ENCODE measurements around the gene LITAFD.
"Not testable (repeated sequence)": the region's sequence is repeated elsewhere in the genome, so short reads cannot be mapped to it uniquely, and the experiment has no call there.

Gene LITAFD

GRCh38 chr16:8872967-8873865, 8.9 kb upstream of the LITAFD start:
- DNase-seq (ENCODE audit: low read depth, low spot score), result no peak

GRCh38 chr16:8873866-8874195, 8.3 kb upstream of the LITAFD start:
- DNase-seq (ENCODE audit: low read depth, low spot score), result not testable (repeated sequence)

GRCh38 chr16:8874388-8874787, 7.8 kb upstream of the LITAFD start:
- no peak for DNase-seq (ENCODE audit: low read depth, low spot score)

- not testable (repeated sequence) for DNase-seq (ENCODE audit: low read depth, low spot score)
Observed at GRCh38 chr16:8875317-8875716, 6.8 kb upstream of the LITAFD start.

GRCh38 chr16:8877894-8878522, 4.1 kb upstream of the LITAFD start:
- no peak for DNase-seq (ENCODE audit: low read depth, low spot score)

- no peak for DNase-seq (ENCODE audit: low read depth, low spot score)
Observed at GRCh38 chr16:8878523-8878911, 3.6 kb upstream of the LITAFD start.

GRCh38 chr16:8880839-8881510, 1.2 kb upstream of the LITAFD start:
- DNase-seq (ENCODE audit: low read depth, low spot score), result no peak

GRCh38 chr16:8882725-8883377, 700 bp downstream of the LITAFD start:
- no peak for DNase-seq (ENCODE audit: low read depth, low spot score)

- DNase-seq (ENCODE audit: low read depth, low spot score), result no peak
Observed at GRCh38 chr16:8885674-8886592, 3.8 kb downstream of the LITAFD start.

- no peak for DNase-seq (ENCODE audit: low read depth, low spot score)
Observed at GRCh38 chr16:8886593-8887430, 4.7 kb downstream of the LITAFD start.

GRCh38 chr16:8887431-8887765, 5.2 kb downstream of the LITAFD start:
- no peak for DNase-seq (ENCODE audit: low read depth, low spot score)

- no peak for DNase-seq (ENCODE audit: low read depth, low spot score)
Observed at GRCh38 chr16:8887952-8888560, 5.9 kb downstream of the LITAFD start.

- DNase-seq (ENCODE audit: low read depth, low spot score), result no peak
Observed at GRCh38 chr16:8888951-8889892, 7.1 kb downstream of the LITAFD start.

- DNase-seq (ENCODE audit: low read depth, low spot score), result no peak
Observed at GRCh38 chr16:8889893-8890548, 7.9 kb downstream of the LITAFD start.

- DNase-seq (ENCODE audit: low read depth, low spot score), result no peak
Observed at GRCh38 chr16:8890549-8890921, 8.4 kb downstream of the LITAFD start.

- DNase-seq (ENCODE audit: low read depth, low spot score), result no peak
Observed at GRCh38 chr16:8892101-8892575, 10.0 kb downstream of the LITAFD start.

GRCh38 chr16:8893426-8893825, 11.3 kb downstream of the LITAFD start:
- no peak for DNase-seq (ENCODE audit: low read depth, low spot score)
